Astrocyte (in vitro differentiated cells and primary cell): ENCODE measurements around the gene SLC25A22. TPM values are rescaled to one million over a fixed set of nuclear protein-coding genes. Genes with fewer than 3 reads are reported as not detected.

Experiments used
- DNase-seq: peaks from one replicate; pipeline ENCODE4 v3.0.0-alpha.2; 2010; ENCODE audit warnings: low read depth
- FAIRE-seq: peaks from 2 replicates; lab custom pipeline; 2011; peaks lifted over from hg19 to GRCh38; lab: Jason Lieb, UNC
- H2AFZ ChIP-seq: 2 replicates; pipeline ENCODE4 v1.6.0; 2012; ENCODE audit warnings: low read depth, low read length, inconsistent platforms
- H3K27ac ChIP-seq: 2 replicates; pipeline ENCODE4 v1.5.1; 2011; ENCODE audit warnings: low read depth, low read length, inconsistent platforms
- H3K27me3 ChIP-seq: 2 replicates; pipeline ENCODE4 v1.6.0; 2011; ENCODE audit warnings: low read length, inconsistent platforms; ENCODE audit not compliant: insufficient read depth
- H3K36me3 ChIP-seq: 2 replicates; pipeline ENCODE4 v1.5.1; 2011; ENCODE audit warnings: low read length, inconsistent platforms; ENCODE audit not compliant: insufficient read depth
- H3K4me1 ChIP-seq: 2 replicates; pipeline ENCODE4 v1.5.1; 2011; ENCODE audit warnings: low read length, inconsistent platforms; ENCODE audit not compliant: insufficient read depth
- H3K4me2 ChIP-seq: 2 replicates; pipeline ENCODE4 v1.6.0; 2012; ENCODE audit warnings: low read length, inconsistent platforms
- H3K4me3 ChIP-seq: 2 replicates; pipeline ENCODE4 v1.5.1; 2011; ENCODE audit warnings: low read depth, mild to moderate bottlenecking, low read length, inconsistent platforms; ENCODE audit not compliant: insufficient read depth
- H3K79me2 ChIP-seq: 2 replicates; pipeline ENCODE4 v1.6.0; 2012; ENCODE audit warnings: mild to moderate bottlenecking, low read length, inconsistent platforms; ENCODE audit not compliant: insufficient read depth
- H3K9ac ChIP-seq: 2 replicates; pipeline ENCODE4 v1.6.0; 2012; ENCODE audit warnings: mild to moderate bottlenecking, low read length, inconsistent platforms
- H3K9me3 ChIP-seq: 2 replicates; pipeline ENCODE4 v1.5.1; 2012; ENCODE audit warnings: low read depth, mild to moderate bottlenecking, low read length, inconsistent platforms; ENCODE audit not compliant: insufficient read depth
- H4K20me1 ChIP-seq: 2 replicates; pipeline ENCODE4 v1.6.0; 2012; ENCODE audit warnings: low read length, inconsistent platforms; ENCODE audit not compliant: insufficient read depth
- H3K27ac Mint-ChIP-seq: one replicate; pipeline ENCODE4 v1.8.0; 2021; ENCODE audit warnings: mild to moderate bottlenecking, mixed read lengths; ENCODE audit not compliant: unreplicated experiment
- H3K27me3 Mint-ChIP-seq: one replicate; pipeline ENCODE4 v1.8.0; 2021; ENCODE audit warnings: low read depth, mixed read lengths; ENCODE audit not compliant: unreplicated experiment
- H3K36me3 Mint-ChIP-seq: one replicate; pipeline ENCODE4 v1.8.0; 2021; ENCODE audit warnings: low read depth, mixed read lengths; ENCODE audit not compliant: unreplicated experiment
- H3K4me1 Mint-ChIP-seq: one replicate; pipeline ENCODE4 v1.8.0; 2021; ENCODE audit warnings: low read depth, mixed read lengths; ENCODE audit not compliant: unreplicated experiment
- H3K4me3 Mint-ChIP-seq: one replicate; pipeline ENCODE4 v1.8.0; 2021; ENCODE audit warnings: mild to moderate bottlenecking, moderate library complexity, mixed read lengths; ENCODE audit not compliant: unreplicated experiment
- H3K9me3 Mint-ChIP-seq: one replicate; pipeline ENCODE4 v1.8.0; 2021; ENCODE audit warnings: mild to moderate bottlenecking, mixed read lengths; ENCODE audit not compliant: unreplicated experiment
- CTCF ChIP-seq: IDR thresholded peaks from 2 replicates; pipeline ENCODE4 v1.5.1; 2011; ENCODE audit warnings: low read depth, mild to moderate bottlenecking, inconsistent platforms, low read length, moderate library complexity; ENCODE audit not compliant: insufficient read depth
- EZH2 ChIP-seq: IDR thresholded peaks from 2 replicates; pipeline ENCODE4 v1.6.1; 2012; ENCODE audit warnings: mild to moderate bottlenecking, low read length, inconsistent platforms; ENCODE audit not compliant: insufficient read depth
- total RNA-seq: library from RNA; stranded (reverse); gene quantifications from 2 replicates; pipeline ENCODE4 v1.2.1, GENCODE V29; 2021

The SLC25A22 gene
- total RNA-seq, 1 donor from 2014 or later, result 21.4 TPM

DNA sequence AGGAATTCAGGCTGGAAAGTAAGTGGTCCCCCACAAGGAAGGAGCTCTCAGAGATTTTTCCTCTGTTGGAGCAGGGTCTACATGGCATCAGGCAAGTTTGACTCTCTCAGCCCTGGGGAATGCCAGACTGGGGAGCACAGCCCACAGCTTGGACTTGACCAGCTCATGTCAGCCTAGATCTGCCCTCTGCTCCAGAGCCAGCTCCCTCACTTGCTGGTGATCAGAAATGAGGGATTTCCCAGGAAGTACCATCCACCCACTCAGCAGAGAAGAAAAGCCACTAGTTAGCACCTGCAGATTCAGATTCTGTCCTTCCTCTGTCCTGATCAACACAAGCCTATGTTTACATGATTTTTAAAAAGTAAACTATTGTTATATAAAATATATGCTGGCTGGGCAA is 37.8 kb downstream of the SLC25A22 start:
- H3K27ac Mint-ChIP-seq, result no peak overlapping the region
- Histone ChIP-seq H3K9me3 (no peaks in the 10 kb centered on the region), H2AFZ (no peak overlapping the region), H4K20me1 (peaks cover 51% of the 10 kb centered on the region), H3K9ac (no peak overlapping the region), H3K36me3 (peaks cover 26% of the 10 kb centered on the region), H3K79me2 (peaks cover 22% of the 10 kb centered on the region), H3K4me3 (no peak overlapping the region), H3K4me2 (no peak overlapping the region), H3K27ac (no peak overlapping the region), H3K4me1 (peaks cover 7% of the 10 kb centered on the region), H3K27me3 (no peaks in the 10 kb centered on the region)
- H3K4me3 Mint-ChIP-seq, result no peak overlapping the region
- TF ChIP-seq EZH2, result no peak
- FAIRE-seq (no peak), DNase-seq (no peak)
- H3K27me3 Mint-ChIP-seq, result no peaks in the 10 kb centered on the region
- no peaks in the 10 kb centered on the region for H3K9me3 Mint-ChIP-seq
- H3K36me3 Mint-ChIP-seq, result peaks cover 10% of the 10 kb centered on the region
- peaks cover 4% of the 10 kb centered on the region for H3K4me1 Mint-ChIP-seq

DNA sequence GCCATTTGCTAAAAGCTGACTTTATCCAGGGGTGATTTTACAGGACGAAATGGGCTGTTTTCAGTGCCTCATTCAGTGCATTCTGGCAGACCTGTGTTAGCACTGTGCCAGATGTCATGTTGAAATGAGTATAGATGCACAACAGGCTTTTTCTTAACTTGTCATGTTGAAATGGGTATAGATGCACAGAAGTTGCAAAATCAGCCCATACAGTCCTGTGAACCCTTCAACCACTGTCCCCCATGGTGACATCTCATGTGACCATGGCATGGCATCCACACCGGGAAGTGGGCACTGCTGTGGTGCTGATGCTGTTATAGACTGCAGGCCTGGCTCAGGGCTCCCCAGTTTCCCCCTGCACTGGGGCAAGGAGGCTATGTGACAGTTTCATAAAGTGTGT is 48.4 kb downstream of the SLC25A22 start:
- H3K36me3 Mint-ChIP-seq, result no peaks in the 10 kb centered on the region
- H3K4me1 Mint-ChIP-seq, result peaks cover 10% of the 10 kb centered on the region
- peak overlapping the region; percentile 34 for H3K4me3 Mint-ChIP-seq
- H3K79me2 ChIP-seq, result peaks cover 68% of the 10 kb centered on the region
- H3K9ac ChIP-seq, result no peak overlapping the region
- peak overlapping the region; percentile 6 for H3K4me2 ChIP-seq
- H3K27me3 Mint-ChIP-seq, result no peaks in the 10 kb centered on the region
- H3K4me3 ChIP-seq, result no peak overlapping the region
- H3K9me3 Mint-ChIP-seq, result no peaks in the 10 kb centered on the region
- no peak overlapping the region for H2AFZ ChIP-seq
- H3K9me3 ChIP-seq, result no peaks in the 10 kb centered on the region
- H3K4me1 ChIP-seq, result peaks cover 15% of the 10 kb centered on the region
- TF ChIP-seq EZH2 (no peak), CTCF (no peak)
- no peaks in the 10 kb centered on the region for H3K27me3 ChIP-seq
- DNase-seq (no peak), FAIRE-seq (no peak)
- no peak overlapping the region for H3K27ac Mint-ChIP-seq
- peaks cover 51% of the 10 kb centered on the region for H4K20me1 ChIP-seq
- peaks cover 5% of the 10 kb centered on the region for H3K36me3 ChIP-seq
- H3K27ac ChIP-seq, result no peak overlapping the region

DNA sequence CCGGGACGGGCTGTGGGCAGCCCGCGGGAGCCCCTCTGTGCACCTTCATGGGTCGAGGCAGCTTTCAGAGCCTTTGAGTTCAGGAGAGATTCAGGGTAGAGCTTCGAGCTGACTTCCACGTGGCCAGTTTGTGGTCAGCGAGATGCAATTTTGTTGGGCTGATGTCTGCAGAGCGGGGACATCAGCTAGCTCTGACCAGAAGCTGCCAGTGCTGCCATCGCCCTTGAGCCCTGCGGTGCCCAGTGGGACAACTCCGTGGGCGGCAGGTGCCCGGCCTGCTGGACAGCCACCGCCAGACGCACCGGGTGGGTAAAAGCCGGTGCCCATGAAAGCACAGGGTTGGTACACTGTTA is 50.1 kb downstream of the SLC25A22 start:
- peak overlapping the region; percentile 76 for H3K4me3 ChIP-seq
- Mint-ChIP-seq H3K4me3 (peak overlapping the region; percentile 93), H3K36me3 (no peaks in the 10 kb centered on the region), H3K4me1 (peaks cover 10% of the 10 kb centered on the region), H3K27ac (peak overlapping the region; percentile 90), H3K9me3 (no peaks in the 10 kb centered on the region), H3K27me3 (no peaks in the 10 kb centered on the region)
- H3K27ac ChIP-seq, result peak overlapping the region; percentile 61
- FAIRE-seq (no peak), DNase-seq (no peak)
- H3K36me3 ChIP-seq, result peaks cover 5% of the 10 kb centered on the region
- H3K9ac ChIP-seq, result peak overlapping the region; percentile 93
- H3K4me2 ChIP-seq, result peak overlapping the region; percentile 92
- no peak for TF ChIP-seq CTCF
- no peaks in the 10 kb centered on the region for H3K9me3 ChIP-seq
- peaks cover 15% of the 10 kb centered on the region for H3K4me1 ChIP-seq
- H3K27me3 ChIP-seq, result no peaks in the 10 kb centered on the region
- H3K79me2 ChIP-seq, result peaks cover 53% of the 10 kb centered on the region
- H4K20me1 ChIP-seq, result peaks cover 37% of the 10 kb centered on the region
- peak overlapping the region; percentile 84 for H2AFZ ChIP-seq
